Mesenchymal stem cell (in vitro differentiated cells and primary cell): ENCODE results near the gene CDK5RAP2.
A peak's percentile ranks its signal among the peaks of the same experiment; 100 is the strongest.

ENCODE experiments used
- DNase-seq: peaks from one replicate; pipeline ENCODE4 v3.0.0-alpha.2; 2013
- H2AFZ ChIP-seq: one replicate; pipeline ENCODE4 v1.6.1; 2013; ENCODE audit warnings: low read depth, mild to moderate bottlenecking, control low read depth, inconsistent platforms, low read length, moderate library complexity
- H2AK5ac ChIP-seq: 2 replicates; pipeline ENCODE4 v1.6.1; 2013; ENCODE audit warnings: low read length, moderate library complexity, mild to moderate bottlenecking, inconsistent platforms; ENCODE audit not compliant: severe bottlenecking
- H2BK120ac ChIP-seq: one replicate; pipeline ENCODE4 v1.6.1; 2013; ENCODE audit warnings: low read depth, mild to moderate bottlenecking, inconsistent platforms, low read length, moderate library complexity
- H2BK12ac ChIP-seq, 2 experiments: one replicate each; pipeline ENCODE4 v1.6.1; 2013; ENCODE audit warnings: inconsistent platforms in 2 of 2, low read length in 2 of 2, mild to moderate bottlenecking in 2 of 2, moderate library complexity in 2 of 2, control low read depth in 1 of 2
- H2BK15ac ChIP-seq: one replicate; pipeline ENCODE4 v1.6.1; 2013; ENCODE audit warnings: mild to moderate bottlenecking, low read depth, inconsistent platforms; ENCODE audit not compliant: poor library complexity, severe bottlenecking
- H2BK5ac ChIP-seq: 2 replicates; pipeline ENCODE4 v1.6.1; 2013; ENCODE audit warnings: low read depth, mild to moderate bottlenecking, low read length, control low read depth, inconsistent platforms; ENCODE audit not compliant: poor library complexity, severe bottlenecking
- H3K14ac ChIP-seq, 2 experiments: one replicate each; pipeline ENCODE4 v1.6.1; 2013; ENCODE audit warnings: inconsistent platforms in 2 of 2, low read length in 2 of 2, control low read depth in 1 of 2, mild to moderate bottlenecking in 1 of 2, moderate library complexity in 1 of 2
- H3K18ac ChIP-seq, 2 experiments: one replicate each; pipeline ENCODE4 v1.6.1; 2013; ENCODE audit warnings: inconsistent platforms in 2 of 2, low read length in 2 of 2, control low read depth in 1 of 2, low read depth in 1 of 2, mild to moderate bottlenecking in 1 of 2
- H3K23ac ChIP-seq, 2 experiments: one replicate each; pipeline ENCODE4 v1.6.1; 2013; ENCODE audit warnings: inconsistent platforms in 2 of 2, low read length in 2 of 2, mild to moderate bottlenecking in 2 of 2, moderate library complexity in 2 of 2, control low read depth in 1 of 2
- H3K27ac ChIP-seq: 2 replicates; pipeline ENCODE4 v1.5.1; 2013; ENCODE audit warnings: mild to moderate bottlenecking, moderate library complexity, low read length, control low read depth, inconsistent platforms; ENCODE audit not compliant: poor library complexity, severe bottlenecking
- H3K27me3 ChIP-seq, 2 experiments: 2 replicates each; pipeline versions ENCODE4 v1.6.1 to v1.7.0; 2013; ENCODE audit warnings: low read length in 2 of 2, mild to moderate bottlenecking in 2 of 2, moderate library complexity in 2 of 2, control low read depth in 1 of 2, inconsistent platforms in 1 of 2; ENCODE audit not compliant: control insufficient read depth in 1 of 2, insufficient read depth in 1 of 2
- H3K36me3 ChIP-seq, 2 experiments: 2 replicates each; pipeline versions ENCODE4 v1.6.1 to v1.7.0; 2013; ENCODE audit warnings: low read length in 2 of 2, control low read depth in 1 of 2, inconsistent platforms in 1 of 2, low read depth in 1 of 2, mild to moderate bottlenecking in 1 of 2; ENCODE audit not compliant: insufficient read depth in 2 of 2, control insufficient read depth in 1 of 2
- H3K4ac ChIP-seq, 2 experiments: one replicate each; pipeline ENCODE4 v1.6.1; 2013; ENCODE audit warnings: inconsistent platforms in 2 of 2, low read length in 2 of 2, mild to moderate bottlenecking in 2 of 2, moderate library complexity in 2 of 2, control low read depth in 1 of 2, low read depth in 1 of 2
- H3K4me1 ChIP-seq: 2 replicates; pipeline ENCODE4 v1.6.1; 2013; ENCODE audit warnings: low read depth, low read length, control low read depth; ENCODE audit not compliant: control insufficient read depth, insufficient read depth
- H3K4me2 ChIP-seq: 2 replicates; pipeline ENCODE4 v1.6.1; 2013; ENCODE audit warnings: low read length, mild to moderate bottlenecking, inconsistent platforms; ENCODE audit not compliant: poor library complexity, severe bottlenecking
- H3K4me3 ChIP-seq, 2 experiments: 2 replicates each; pipeline versions ENCODE4 v1.5.1 to v1.7.0; 2013; ENCODE audit warnings: low read length in 2 of 2, mild to moderate bottlenecking in 2 of 2, control low read depth in 1 of 2, low read depth in 1 of 2; ENCODE audit not compliant: insufficient read depth in 1 of 2
- H3K79me1 ChIP-seq: replicated peaks from 2 replicates; pipeline ENCODE4 v1.6.1; 2013; ENCODE audit warnings: mild to moderate bottlenecking, control low read depth, low read length, inconsistent platforms; ENCODE audit not compliant: poor library complexity, severe bottlenecking
- H3K9ac ChIP-seq: 2 replicates; pipeline ENCODE4 v1.7.0; 2013; ENCODE audit warnings: mild to moderate bottlenecking, low read length, moderate library complexity
- H3K9me3 ChIP-seq: 2 replicates; pipeline ENCODE4 v1.7.0; 2013; ENCODE audit warnings: mild to moderate bottlenecking, low read length; ENCODE audit not compliant: control insufficient read depth
- H4K8ac ChIP-seq: one replicate; pipeline ENCODE4 v1.6.1; 2013; ENCODE audit warnings: inconsistent platforms, mild to moderate bottlenecking, low read length, moderate library complexity
- H4K91ac ChIP-seq: one replicate; pipeline ENCODE4 v1.6.1; 2013; ENCODE audit warnings: mild to moderate bottlenecking, low read length, inconsistent platforms
- WGBS: methylation state at CpG from one replicate; pipeline ENCODE4 v1.1.7; 2013; ENCODE audit warnings: mixed read lengths; 5-methylcytosine and 5-hydroxymethylcytosine counted together

The CDK5RAP2 gene

GRCh38 chr9:120418315-120418714 lies 161.7 kb downstream of the CDK5RAP2 start:
- Histone ChIP-seq H3K79me1 (peaks cover 10% of the 10 kb centered on the region), H3K4ac (no peak overlapping the region), H2AK5ac (no peak overlapping the region), H3K9ac (no peak overlapping the region), H3K4me3 (no peak overlapping the region), H3K18ac (no peak overlapping the region), H2BK5ac (no peak overlapping the region), H3K27ac (no peak overlapping the region), H3K4me2 (no peak overlapping the region), H2BK120ac (no peak overlapping the region), H4K8ac (no peak overlapping the region), H3K23ac (no peak overlapping the region), H3K27me3 (no peaks in the 10 kb centered on the region), H2AFZ (no peak overlapping the region), H3K14ac (no peak overlapping the region), H2BK12ac (no peak overlapping the region), H3K9me3 (no peaks in the 10 kb centered on the region), H2BK15ac (no peak overlapping the region), H3K36me3 (peaks cover 15 to 33% of the 10 kb centered on the region in 2 experiments), H4K91ac (no peak overlapping the region), H3K4me1 (no peaks in the 10 kb centered on the region)
- 78% methylated on average over 4 of the region's 4 CpGs for WGBS
- DNase-seq: no peak

- Histone ChIP-seq H2BK120ac (no peak overlapping the region), H3K4me1 (peaks cover 2% of the 10 kb centered on the region), H2BK5ac (no peak overlapping the region), H3K14ac (no peak overlapping the region), H2BK15ac (no peak overlapping the region), H3K79me1 (peaks cover 10% of the 10 kb centered on the region), H3K27me3 (no peaks in the 10 kb centered on the region), H3K36me3 (peaks cover 15 to 28% of the 10 kb centered on the region in 2 experiments), H3K18ac (no peak overlapping the region), H3K23ac (no peak overlapping the region), H4K91ac (no peak overlapping the region), H3K4ac (no peak overlapping the region), H3K27ac (no peak overlapping the region), H3K9ac (no peak overlapping the region), H3K9me3 (no peaks in the 10 kb centered on the region), H4K8ac (no peak overlapping the region), H2BK12ac (no peak overlapping the region), H3K4me3 (no peak overlapping the region), H2AFZ (no peak overlapping the region), H3K4me2 (no peak overlapping the region), H2AK5ac (no peak overlapping the region)
- WGBS: 96% methylated on average over 19 of the region's 19 CpGs
- DNase-seq: no peak
Measured at GRCh38 chr9:120416781-120417427, 163.1 kb downstream of the CDK5RAP2 start.

- Histone ChIP-seq H2BK120ac (no peak overlapping the region), H2BK12ac (no peak overlapping the region), H3K4ac (no peak overlapping the region), H3K4me3 (no peak overlapping the region), H3K4me2 (no peak overlapping the region), H3K14ac (no peak overlapping the region), H3K9me3 (no peaks in the 10 kb centered on the region), H3K23ac (no peak overlapping the region), H3K27ac (no peak overlapping the region), H3K79me1 (peaks cover 14% of the 10 kb centered on the region), H3K18ac (no peak overlapping the region), H3K4me1 (peaks cover 2% of the 10 kb centered on the region), H4K8ac (no peak overlapping the region), H3K9ac (no peak overlapping the region), H3K36me3 (peaks cover 22 to 44% of the 10 kb centered on the region in 2 experiments), H2AFZ (no peak overlapping the region), H4K91ac (no peak overlapping the region), H3K27me3 (no peaks in the 10 kb centered on the region), H2BK5ac (no peak overlapping the region), H2BK15ac (no peak overlapping the region), H2AK5ac (no peak overlapping the region)
- WGBS: 88% methylated on average over 10 of the region's 15 CpGs
- no peak for DNase-seq
Measured at GRCh38 chr9:120413121-120414048, 166.6 kb downstream of the CDK5RAP2 start.

GRCh38 chr9:120412425-120412951 lies 167.5 kb downstream of the CDK5RAP2 start:
- Histone ChIP-seq H3K4me2 (no peak overlapping the region), H3K79me1 (peaks cover 10% of the 10 kb centered on the region), H3K23ac (no peak overlapping the region), H3K36me3 (peaks cover 30 to 53% of the 10 kb centered on the region in 2 experiments), H3K4me3 (no peak overlapping the region), H3K18ac (peak overlapping the region in 1 of 2 experiments; percentile 61), H3K27ac (peak overlapping the region; percentile 7), H3K9me3 (no peaks in the 10 kb centered on the region), H3K4me1 (peaks cover 2% of the 10 kb centered on the region), H2AFZ (no peak overlapping the region), H2BK15ac (no peak overlapping the region), H4K8ac (peak overlapping the region; percentile 10), H3K4ac (no peak overlapping the region), H4K91ac (no peak overlapping the region), H2BK5ac (no peak overlapping the region), H2BK12ac (no peak overlapping the region), H2BK120ac (no peak overlapping the region), H2AK5ac (no peak overlapping the region), H3K14ac (peak overlapping the region in 1 of 2 experiments; percentile 49), H3K27me3 (no peaks in the 10 kb centered on the region), H3K9ac (no peak overlapping the region)
- DNase-seq: peak; percentile 71
- WGBS: 79% methylated on average over 4 of the region's 4 CpGs
